HG03565 (cell line): ENCODE measurements around the gene NKAIN4.

Experiments used
- ATAC-seq: cut with Tn5 transposase; IDR thresholded peaks from one replicate; pipeline ENCODE4 v1.9.1; 2021; ENCODE audit warnings: mild to moderate bottlenecking, moderate library complexity; ENCODE audit not compliant: unreplicated experiment

Gene NKAIN4

DNA sequence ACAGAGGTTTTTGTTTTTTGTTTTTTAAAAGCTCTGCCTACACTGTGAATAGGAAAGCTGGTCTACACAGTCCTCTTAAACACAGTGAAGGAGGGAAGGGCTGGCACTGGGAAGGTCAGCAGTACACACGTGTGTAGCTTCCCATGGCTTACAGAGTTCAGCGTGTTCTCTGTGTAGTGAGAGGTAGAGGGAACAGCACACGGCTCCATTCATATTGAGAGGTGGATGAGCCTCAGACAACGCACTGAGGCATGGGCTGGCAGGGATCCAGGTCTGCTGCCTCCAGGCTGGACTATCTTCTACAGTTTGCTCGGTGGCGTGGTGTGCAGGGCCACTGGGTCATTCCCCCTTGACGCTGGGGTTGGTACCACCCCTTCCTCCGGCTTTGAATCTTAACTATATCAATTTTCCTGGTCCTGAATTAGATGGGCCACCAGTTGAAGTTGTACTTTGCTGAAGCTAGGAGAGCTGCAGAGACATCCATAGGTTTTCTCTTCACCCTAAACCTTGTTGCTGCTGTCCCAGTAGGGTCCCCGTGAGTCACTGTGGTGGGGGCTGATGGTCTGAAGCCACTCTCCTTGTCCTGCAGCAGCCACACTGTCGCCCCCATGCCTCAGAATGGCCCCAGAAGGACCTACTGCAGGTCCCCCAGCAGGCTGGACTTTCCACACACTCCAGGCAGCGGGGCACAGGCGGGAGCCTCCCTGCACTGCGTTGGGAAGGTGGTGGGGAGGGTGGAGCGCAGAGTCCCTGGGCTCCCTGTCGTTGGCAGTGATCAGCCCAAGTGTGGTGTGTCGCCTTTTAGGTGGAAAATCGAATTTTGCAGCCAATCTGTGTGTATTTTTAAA lies 20.3 kb upstream of the NKAIN4 start:
- no peak for ATAC-seq

DNA sequence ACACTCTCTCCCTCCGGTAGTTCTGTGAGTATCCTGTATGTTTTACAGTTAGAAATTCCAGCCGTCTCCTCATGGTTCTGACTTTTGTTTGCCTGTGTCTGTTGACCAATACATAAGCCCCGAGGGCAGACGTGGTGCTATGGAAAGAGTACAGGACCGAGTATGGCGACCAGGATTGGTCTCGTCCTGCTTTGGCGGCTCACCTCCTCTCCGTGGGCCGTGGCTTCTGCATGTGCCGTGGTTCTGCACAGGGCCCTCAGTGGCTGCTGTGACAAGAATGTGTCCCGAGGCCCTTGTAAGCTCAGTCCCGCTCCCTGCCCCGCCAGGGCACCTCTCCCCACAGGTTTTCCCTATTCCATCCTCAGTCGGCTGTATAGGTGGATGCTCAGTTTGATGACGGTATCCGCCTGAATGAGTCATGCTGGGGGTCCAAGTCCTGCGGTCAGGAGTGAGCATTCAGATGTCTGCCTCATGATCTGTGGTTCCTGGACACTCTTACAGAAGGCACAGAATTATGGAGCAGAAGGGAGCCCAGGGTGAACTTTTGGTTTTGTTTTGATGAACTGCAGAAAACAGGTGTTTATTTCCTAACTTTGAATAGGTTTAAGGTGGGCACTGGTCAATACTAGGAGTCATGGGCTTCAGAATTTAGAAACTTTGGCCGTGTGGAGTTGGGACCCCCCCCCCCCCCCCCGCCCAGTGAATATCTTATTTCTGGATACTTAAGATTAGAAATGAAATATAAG lies 19.5 kb upstream of the NKAIN4 start:
- ATAC-seq = no peak

DNA sequence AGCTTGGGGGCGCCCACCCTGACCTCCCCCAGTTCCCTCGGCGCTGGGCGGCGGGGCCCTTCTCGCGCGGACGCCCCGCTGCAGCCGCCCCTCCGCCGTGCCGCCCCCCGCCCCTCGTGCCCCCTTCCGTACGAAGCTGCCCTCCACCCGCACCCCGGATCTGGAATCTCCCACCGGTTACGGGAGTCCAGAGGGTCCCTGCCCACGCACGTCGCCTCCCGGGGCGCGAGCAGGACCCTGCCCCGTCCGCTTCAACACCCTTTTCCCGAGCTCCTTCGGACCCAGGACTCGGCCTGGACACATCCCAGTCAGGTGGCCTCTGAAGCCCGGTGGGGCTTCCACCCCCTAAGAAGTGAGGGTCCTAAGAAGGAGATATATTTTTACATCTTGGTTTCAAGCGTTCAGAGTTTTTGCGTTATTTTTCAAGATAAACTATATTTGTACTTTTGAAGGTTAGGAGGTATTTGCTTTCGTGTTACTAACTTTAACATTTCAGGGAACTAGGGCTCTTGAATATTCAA lies 18.9 kb upstream of the NKAIN4 start:
- peak; percentile 1 for ATAC-seq

DNA sequence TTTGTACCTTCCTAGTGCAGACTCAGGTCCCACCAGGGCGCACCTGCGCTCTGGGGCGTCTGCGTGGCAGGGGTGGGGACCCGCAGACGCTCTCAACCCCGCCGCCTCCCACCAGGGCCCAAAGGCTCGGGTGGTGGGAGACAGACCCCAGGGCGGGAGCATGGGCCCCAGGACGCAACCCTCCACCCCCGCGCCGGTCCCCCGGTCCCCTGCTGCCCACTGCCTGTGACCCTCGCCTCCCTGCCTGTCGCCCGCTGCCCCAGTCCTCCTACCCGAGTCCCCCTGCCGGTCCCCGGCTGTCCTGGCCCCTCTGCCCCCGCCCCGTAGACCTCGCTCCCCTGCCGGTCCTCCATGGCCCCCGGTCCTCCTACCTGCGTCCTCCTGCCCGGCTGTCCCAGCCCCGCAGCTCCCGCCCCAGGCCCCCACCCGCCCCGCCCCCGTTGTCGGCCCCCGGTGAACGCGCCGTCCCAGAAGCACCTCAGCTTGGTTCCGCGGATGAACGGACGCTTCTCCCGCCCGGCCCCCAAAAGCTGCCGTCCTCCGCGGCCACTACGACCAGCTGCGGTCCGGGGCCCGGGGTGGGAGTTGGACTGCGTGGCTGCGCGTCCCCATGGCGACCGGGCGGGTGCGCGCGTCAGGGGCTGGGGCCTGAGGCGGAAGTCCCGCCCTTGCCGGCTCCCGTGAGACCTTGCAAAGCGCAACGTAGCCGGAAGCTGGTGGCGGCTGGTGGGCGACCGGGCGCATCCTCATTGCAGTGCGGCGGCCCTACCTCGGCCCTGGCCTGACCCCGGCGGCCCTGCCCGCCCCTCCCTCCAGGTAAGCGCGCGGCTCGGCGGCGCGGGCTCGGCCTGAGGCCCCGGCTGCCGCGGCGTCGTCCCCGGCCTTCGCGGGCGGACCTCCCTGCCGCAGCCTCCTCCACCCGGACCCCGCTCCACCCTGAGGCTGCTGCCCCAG lies 18.1 kb upstream of the NKAIN4 start, which contains the start of gene ARFGAP1:
Gene ARFGAP1 (plus strand): TSS at position 709 of the 954 bp plus-strand sequence. CDS start 2,768 bp downstream, outside the sequence.
- ATAC-seq = peak; percentile 68

DNA sequence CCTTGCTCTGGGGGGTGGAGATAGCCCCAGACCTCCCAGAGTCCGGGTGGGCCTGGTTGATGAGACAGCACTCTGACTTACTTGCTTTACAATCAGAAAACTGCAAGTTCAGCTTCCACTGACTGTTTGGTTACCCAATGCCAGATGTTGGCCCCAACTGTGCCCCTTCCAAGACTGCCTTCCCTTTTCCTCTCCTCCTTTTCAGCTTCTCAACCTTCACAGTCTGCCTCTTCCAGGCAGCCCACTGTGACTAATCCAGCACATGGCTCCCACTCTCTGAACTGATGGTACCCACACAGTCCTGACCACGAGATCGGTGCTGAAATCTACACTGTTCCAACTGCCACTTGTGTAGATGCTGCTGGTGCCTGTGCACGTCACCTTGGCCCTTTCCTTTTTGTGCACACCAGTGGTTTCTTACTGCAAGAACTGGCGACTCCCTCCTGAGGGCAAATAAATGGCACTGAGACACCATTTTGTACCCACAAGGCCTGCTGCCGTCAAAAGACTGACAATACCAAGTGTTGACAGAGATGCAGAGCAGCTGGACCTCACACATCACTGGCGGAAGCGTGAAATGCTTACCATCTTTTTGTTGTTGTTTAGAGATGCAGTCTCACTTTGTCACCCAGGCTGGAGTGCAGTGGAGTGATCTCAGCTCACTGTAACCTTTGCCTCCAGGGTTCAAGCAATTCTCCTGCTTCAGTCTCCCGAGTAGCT lies 16.5 kb upstream of the NKAIN4 start:
- no peak for ATAC-seq

DNA sequence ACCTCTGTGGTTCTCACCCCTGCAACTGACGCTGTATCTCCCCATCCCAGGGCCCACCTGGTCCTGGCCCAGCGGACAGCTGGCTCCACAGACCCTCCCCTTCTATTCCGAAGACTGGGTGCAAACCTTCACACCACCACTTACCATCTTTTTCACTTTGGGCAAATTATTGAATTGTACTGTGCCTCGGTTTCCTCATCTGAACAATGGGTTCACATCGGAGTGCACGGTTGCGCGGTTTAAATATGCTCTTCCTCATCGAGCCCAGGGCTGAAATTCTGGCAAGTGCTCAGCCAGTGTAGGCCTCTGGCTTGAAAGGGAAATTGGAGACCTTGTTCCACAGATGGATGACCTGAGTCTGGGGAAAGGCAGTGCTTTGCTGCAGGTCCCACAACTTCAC lies 15.5 kb upstream of the NKAIN4 start:
- no peak for ATAC-seq

DNA sequence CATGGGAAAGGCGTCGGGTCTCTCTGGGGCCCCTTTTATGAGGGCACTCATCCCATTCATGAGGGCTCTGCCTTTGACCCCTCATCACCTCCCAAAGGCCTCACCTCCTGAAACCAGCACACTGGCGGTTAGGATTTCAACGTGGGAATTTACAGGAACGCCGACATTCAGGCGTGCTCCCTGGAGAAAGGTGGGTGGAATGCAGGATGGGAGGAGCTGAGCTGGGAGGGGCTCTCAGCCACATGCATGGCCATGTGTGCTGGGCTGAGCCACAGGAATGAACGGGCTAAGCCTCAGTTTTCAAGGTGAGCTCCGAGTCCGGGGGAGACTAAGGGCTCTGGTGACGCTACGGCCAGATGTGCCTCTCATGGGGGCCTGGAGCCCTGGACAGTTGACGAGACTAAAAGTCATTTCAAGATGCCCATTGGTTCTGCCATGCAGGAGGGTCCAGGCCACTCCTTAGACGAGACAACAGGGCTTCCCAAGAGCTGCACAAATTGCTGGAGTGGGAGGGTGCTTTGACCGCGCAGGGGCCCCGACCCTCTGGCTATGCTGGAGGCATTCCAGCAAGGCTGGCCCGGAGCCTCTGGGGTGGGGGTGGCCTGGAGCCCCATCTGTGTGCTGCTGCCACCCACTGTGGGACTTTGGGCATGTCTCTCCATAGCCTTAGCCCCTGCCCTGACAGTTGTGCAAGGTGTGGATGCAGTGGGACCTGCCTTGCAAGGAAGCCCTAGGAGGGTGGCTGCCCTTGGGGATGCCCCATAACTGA lies 14.6 kb upstream of the NKAIN4 start:
- no peak for ATAC-seq

DNA sequence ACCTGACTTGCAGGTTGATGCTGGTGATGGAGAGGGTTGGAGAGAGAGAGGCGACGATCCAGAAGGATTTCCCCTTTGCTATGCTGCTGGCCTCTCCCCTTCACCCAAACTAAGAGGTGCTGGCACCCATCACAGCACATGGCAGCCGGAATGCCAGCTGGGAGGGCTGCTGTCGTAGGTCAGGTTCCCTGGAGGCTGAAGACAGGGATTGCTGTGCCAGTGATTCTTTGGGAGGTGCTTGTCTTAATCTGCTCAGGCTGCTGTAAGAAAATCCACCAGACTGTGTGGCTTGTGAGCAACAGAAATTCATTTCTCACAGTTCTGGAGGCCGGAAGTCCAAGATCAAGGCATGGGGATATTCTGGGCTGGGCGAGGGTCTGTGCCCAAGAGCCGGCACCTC lies 14.0 kb upstream of the NKAIN4 start:
- ATAC-seq = no peak

DNA sequence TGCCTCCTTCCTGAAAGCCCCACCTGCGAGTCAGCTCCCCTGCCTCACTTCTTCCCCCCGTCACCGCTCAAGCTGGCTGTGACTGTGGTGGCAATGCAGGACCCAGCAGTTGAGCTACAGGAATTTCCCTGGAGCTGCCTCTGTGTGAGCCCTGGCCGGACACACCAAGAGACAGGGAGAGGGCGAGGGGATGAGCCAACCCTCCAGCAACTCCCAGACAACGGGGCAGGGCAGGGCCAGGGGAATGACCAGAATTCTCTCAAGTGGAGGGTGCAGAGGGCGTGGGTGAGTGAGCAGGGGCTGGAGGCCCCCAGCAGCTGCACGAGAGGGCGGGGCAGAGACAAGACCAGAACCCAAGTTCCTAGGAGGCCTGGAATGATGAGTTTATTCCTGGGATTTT lies 13.4 kb upstream of the NKAIN4 start:
- no peak for ATAC-seq

DNA sequence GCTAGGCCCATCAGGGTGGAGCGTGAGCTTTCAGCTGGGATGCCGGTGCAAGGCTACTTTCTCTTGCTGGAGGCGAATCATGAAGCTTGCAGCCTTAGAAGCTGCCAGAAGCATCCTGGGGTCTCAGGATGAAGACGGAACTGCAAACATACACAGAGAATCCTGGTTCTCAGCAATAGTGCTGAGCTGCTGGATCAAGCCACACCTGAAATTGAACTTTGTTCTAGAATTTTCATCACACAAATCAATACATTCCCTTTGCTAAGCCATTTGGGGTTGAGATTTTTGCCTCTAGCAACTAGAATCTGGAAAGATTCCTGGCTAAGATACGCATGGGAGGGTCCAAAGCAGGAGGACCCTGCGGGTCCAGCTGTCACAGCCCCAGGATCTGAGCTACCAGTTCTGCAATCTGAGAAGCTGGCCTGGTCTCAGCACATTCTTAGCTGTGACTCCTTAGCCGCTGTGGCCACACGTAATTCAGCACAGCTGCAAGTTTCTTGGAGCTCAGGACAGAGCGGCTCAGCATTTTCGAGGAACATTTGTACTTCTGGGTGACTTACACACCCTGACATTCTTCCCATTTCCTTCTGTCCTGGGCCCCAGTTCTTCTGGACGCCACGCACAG lies 11.7 kb upstream of the NKAIN4 start:
- ATAC-seq = no peak

DNA sequence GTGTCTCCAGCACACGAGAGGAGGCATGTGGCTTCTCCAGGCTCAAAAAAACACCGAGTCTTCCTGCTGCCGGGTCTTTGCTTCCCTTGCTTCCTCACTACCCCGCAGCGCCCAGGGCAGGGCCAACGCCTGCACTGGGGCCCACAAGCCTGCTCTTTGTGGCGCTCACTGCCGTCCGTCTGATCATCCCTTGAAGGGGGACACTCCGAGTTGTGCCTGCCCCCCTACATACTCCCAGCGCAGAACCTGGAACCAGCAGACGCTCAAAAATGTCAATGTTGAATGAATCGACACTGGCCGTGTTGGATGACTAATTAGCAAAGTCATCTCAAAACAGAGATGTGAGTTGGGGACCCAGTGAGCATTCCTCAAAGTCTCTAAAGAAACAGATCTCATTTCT lies 10.3 kb upstream of the NKAIN4 start:
- ATAC-seq = no peak

DNA sequence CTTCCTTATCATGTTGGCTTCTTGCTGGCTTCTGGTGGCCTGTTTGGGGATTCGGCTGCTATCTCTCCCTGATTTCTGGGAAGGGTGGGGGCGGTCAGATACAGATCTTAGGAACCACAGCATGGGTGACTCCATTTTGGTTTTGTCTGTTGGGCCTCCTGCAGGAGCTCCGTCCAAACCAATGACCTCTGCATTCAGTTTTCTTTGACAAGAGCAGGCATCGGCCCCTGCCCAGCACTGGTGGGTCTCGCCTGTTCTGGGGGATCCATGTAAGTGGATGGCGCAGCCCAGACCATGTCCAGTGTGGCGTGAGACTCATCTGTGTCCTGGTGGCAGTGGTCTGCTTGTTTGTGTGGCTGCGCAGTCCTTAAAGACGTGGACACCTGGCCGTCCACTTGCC lies 9.7 kb upstream of the NKAIN4 start:
- ATAC-seq = no peak

DNA sequence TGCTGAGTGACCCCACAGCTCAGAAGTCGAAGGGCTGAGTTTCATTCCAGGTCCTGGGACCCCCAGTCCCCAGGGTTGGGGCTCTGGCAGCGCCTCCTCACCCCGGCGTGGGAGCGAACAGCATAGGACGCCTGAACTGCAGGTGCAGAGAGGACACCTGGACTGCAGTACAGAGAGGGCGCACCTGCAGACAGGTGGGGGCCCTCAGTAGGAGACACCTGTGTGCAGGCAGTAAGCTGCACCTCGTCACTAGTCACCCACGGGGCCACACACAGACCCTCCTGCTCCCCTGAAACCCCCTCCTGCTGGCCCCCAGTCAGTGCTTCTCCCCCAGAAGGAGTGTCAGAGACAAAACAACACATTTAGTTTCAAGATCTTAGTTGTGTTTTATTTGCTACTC lies 8.6 kb upstream of the NKAIN4 start:
- ATAC-seq = no peak

DNA sequence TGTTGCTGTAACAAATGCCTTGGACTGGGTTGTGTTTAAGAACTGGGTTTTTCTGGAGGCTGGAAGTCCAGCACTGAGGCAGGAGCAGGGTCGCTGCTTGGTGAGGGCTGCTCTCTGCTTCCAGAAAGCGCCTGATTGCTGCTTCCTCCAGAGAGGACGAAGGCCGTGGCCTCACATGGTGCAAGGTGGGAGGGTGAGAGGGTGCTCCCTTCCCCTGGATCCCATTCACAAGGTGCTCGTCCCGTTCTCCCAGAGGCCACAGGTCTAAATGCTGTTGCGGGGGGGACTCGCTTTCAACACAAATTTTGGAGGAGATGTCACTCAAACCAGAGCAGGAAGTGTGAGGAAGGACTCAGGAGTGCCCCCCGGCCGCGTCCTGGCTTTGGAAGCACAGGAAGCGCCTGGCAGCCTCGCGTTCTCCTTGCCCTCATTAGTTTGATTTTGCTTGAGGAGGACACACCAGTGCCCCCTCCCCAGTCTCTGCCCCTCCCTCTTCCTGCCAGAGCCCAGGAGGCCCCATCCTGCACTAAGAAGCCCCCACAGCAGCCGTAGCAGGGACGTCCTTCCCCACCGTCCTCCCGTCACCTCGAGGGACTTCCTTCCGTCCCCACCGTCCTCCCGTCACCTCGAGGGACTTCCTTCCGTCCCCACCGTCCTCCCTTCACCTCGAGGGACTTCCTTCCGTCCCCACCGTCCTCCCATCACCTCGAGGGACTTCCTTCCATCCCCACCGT lies 7.7 kb upstream of the NKAIN4 start:
- ATAC-seq = no peak

DNA sequence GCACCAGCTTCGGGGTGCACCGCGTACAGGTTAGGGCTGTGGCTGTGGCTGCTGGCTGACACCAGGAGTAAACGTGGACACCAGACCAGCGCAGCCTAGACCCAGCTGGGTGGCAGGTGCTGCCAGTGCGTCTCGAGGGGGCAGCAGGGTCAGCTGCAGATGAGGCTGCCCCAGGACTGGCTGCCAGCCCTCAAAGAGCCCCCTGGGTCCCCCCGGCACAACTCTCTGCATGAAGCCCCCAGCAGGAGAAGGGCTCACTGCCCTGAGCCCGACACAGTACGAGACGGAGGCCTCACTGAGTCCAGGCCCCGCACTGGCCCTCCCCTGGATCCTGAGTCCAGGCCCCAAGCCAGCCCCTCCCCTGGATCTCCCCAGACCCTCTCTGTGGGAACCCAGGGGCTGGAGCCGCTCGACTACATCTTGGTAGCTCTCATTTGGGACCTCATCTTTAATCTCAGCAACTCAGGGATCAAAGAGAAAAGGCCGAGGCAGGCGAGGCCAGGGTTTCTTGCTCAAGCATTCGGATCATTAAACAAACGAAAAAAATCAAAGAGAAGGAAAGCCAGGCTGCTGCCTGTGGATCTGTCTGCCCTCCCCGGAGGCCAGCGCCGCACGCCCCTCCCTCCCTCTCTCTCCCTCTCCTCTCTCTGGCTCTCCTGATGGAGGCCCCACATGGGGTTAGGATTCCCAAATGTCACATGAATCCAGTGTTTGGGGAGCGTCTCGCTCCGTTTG lies 7.0 kb upstream of the NKAIN4 start:
- no peak for ATAC-seq

DNA sequence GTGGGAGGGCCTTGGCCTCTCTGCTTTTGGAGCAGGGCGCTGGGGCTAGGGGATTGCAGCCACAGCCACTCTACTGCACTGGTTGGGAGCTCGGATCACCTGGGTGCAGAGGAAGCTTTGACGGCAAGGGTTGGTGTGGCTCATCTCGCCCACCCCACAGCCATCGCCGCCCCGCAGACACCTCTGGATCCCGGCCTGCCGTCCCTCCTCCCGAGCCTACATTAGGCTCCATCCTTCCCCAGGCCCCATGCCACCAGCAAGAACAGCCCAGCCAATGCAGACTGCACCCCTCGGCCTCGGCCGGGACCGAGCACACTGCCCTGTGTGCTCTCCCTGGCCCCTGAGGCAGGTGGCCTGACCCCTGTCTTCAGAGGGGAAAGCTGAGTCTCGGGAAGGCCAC lies 6.3 kb upstream of the NKAIN4 start:
- no peak for ATAC-seq

DNA sequence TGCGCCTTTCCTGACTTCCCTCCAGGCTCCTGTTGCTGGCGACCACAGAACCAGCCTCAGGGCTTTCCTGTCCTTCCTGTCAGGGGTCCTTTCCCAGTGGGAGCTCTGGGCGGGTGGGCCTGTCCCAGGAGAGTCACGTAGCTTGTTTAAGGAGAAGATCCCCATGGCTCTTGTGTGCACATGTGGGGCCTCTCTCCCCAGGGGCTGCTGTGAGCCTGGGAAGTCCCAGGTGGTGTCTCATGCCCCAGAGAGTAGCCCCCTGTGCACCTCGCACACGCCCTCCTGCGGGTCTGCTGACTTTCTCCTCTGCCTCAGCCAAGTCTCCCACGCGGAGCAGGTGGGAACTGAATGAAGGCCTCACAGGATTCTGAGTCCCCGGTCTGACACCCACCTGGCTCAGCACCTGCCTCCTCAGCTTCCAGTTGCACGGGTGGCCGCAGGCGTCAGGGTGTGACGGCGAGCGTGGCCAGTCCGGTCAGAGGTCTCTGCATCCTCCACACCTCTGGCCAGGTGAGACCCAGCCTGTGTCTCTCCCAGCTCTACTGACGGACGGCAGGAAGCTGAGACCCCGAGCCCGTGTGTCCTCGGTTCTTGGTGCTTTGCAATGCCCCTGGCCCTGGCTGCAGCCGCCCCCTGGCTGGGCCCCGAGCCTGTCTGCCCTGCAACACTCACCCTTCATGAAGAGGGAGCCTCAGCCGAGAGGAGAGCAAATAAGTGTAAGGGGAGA lies 5.6 kb upstream of the NKAIN4 start:
- ATAC-seq = no peak
